Neural cell (in vitro differentiated cells): ENCODE data around the gene RARS1. TPM values are rescaled to one million over a fixed set of nuclear protein-coding genes. Genes with fewer than 3 reads are reported as not detected.

ENCODE experiments used
- H2AFZ ChIP-seq: fragments of 200-600, 300-800 bp; sonication (generic), shearing (Covaris generic); 2 replicates; pipeline ENCODE4 v1.6.0; 2014; ENCODE audit warnings: low read depth, mild to moderate bottlenecking, antibody characterized with exemption, low read length, moderate library complexity
- H3F3A ChIP-seq: fragments of 200-600 bp; shearing (Covaris generic); 2 replicates; pipeline ENCODE4 v1.6.1; 2016; ENCODE audit warnings: mild to moderate bottlenecking, moderate library complexity, mixed read lengths, antibody characterized with exemption, low read length; ENCODE audit not compliant: insufficient read depth, poor library complexity, severe bottlenecking
- H3K27ac ChIP-seq: fragments of 200-600, 300-800 bp; sonication (generic), shearing (Covaris generic); 2 replicates; pipeline ENCODE4 v1.5.1; 2014; ENCODE audit warnings: mild to moderate bottlenecking, low read length, moderate library complexity
- H3K27me3 ChIP-seq: fragments of 300-800, 200-600 bp; sonication (generic), shearing (Covaris generic); 2 replicates; pipeline ENCODE4 v1.6.0; 2014; ENCODE audit warnings: mild to moderate bottlenecking, low read depth, low read length, moderate library complexity; ENCODE audit not compliant: insufficient read depth
- H3K36me3 ChIP-seq: fragments of 300-800, 200-600 bp; sonication (generic), shearing (Covaris generic); 2 replicates; pipeline ENCODE4 v1.5.1; 2014; ENCODE audit warnings: mild to moderate bottlenecking, antibody characterized with exemption, low read length, moderate library complexity; ENCODE audit not compliant: insufficient read depth
- H3K4me2 ChIP-seq: fragments of 300-800, 200-600 bp; sonication (generic), shearing (Covaris generic); 2 replicates; pipeline ENCODE4 v1.6.0; 2014; ENCODE audit warnings: mild to moderate bottlenecking, low read length
- H3K4me3 ChIP-seq: fragments of 300-800, 200-600 bp; sonication (generic), shearing (Covaris generic); 2 replicates; pipeline ENCODE4 v1.5.1; 2014; ENCODE audit warnings: mild to moderate bottlenecking, low read length, moderate library complexity
- H3K79me2 ChIP-seq: fragments of 200-600 bp; shearing (Covaris generic); replicated peaks from 2 replicates; pipeline ENCODE4 v1.6.0; 2014; ENCODE audit warnings: mild to moderate bottlenecking, low read length, moderate library complexity; ENCODE audit not compliant: insufficient read depth
- H3K9ac ChIP-seq: fragments of 300-800, 200-600 bp; sonication (generic), shearing (Covaris generic); 2 replicates; pipeline ENCODE4 v1.6.1; 2016; ENCODE audit warnings: mild to moderate bottlenecking, low read length, mixed read lengths
- H3K9me2 ChIP-seq: fragments of 200-600 bp; shearing (Covaris generic); 2 replicates; pipeline ENCODE4 v1.6.1; 2016; ENCODE audit warnings: mild to moderate bottlenecking, low read length, mixed read lengths; ENCODE audit not compliant: insufficient read depth
- H3K9me3 ChIP-seq: fragments of 200-600, 300-800 bp; sonication (generic), shearing (Covaris generic); 2 replicates; pipeline ENCODE4 v1.6.1; 2016; ENCODE audit warnings: mild to moderate bottlenecking, mixed run types, low read length, moderate library complexity, mixed read lengths
- H4K20me1 ChIP-seq: fragments of 200-600 bp; shearing (Covaris generic); 2 replicates; pipeline ENCODE4 v1.6.1; 2016; ENCODE audit warnings: mild to moderate bottlenecking, mixed run types; ENCODE audit not compliant: insufficient read depth
- CTCF ChIP-seq: fragments of 450-650 bp; IDR thresholded peaks from 2 replicates; pipeline ENCODE4 v1.5.1; 2014; ENCODE audit warnings: antibody characterized with exemption, mild to moderate bottlenecking, moderate library complexity; ENCODE audit not compliant: poor library complexity, severe bottlenecking
- EP300 ChIP-seq: fragments of 450-650 bp; conservative IDR thresholded peaks from 2 replicates; pipeline ENCODE4 v1.6.1; 2014; ENCODE audit warnings: antibody characterized with exemption, mild to moderate bottlenecking, moderate library complexity; ENCODE audit not compliant: poor library complexity, severe bottlenecking
- EZH2 ChIP-seq: fragments of 200-600, 300-800 bp; shearing (Covaris generic), sonication (generic); IDR thresholded peaks from 2 replicates; pipeline ENCODE4 v1.6.1; 2014; ENCODE audit warnings: antibody characterized with exemption, low read length, borderline replicate concordance, mild to moderate bottlenecking; ENCODE audit not compliant: insufficient read depth, poor library complexity, severe bottlenecking
- MXI1 ChIP-seq: fragments of 450-650 bp; conservative IDR thresholded peaks from 2 replicates; pipeline ENCODE4 v1.6.1; 2014; ENCODE audit warnings: antibody characterized with exemption, mild to moderate bottlenecking; ENCODE audit not compliant: poor library complexity, severe bottlenecking
- POLR2AphosphoS5 ChIP-seq: IDR thresholded peaks from 2 replicates; pipeline ENCODE4 v1.6.1; 2012
- RAD21 ChIP-seq: fragments of 450-650 bp; conservative IDR thresholded peaks from 2 replicates; pipeline ENCODE4 v1.6.1; 2014; ENCODE audit warnings: antibody characterized with exemption, mild to moderate bottlenecking, moderate library complexity
- SMC3 ChIP-seq: fragments of 450-650 bp; conservative IDR thresholded peaks from 2 replicates; pipeline ENCODE4 v1.6.1; 2014; ENCODE audit warnings: antibody characterized with exemption, mild to moderate bottlenecking, moderate library complexity; ENCODE audit not compliant: poor library complexity
- TAF1 ChIP-seq: IDR thresholded peaks from 2 replicates; pipeline ENCODE4 v1.6.1; 2012; ENCODE audit warnings: low read depth
- polyA plus RNA-seq: library from polyadenylated mRNA; depleted of rRNA; stranded (reverse); fragments of >200 nt; gene quantifications from 2 replicates; pipeline ENCODE4 v1.2.3, GENCODE V29; 2014

RARS1 gene
- polyA plus RNA-seq, 1 donor from 2014 or later: 140 TPM

DNA sequence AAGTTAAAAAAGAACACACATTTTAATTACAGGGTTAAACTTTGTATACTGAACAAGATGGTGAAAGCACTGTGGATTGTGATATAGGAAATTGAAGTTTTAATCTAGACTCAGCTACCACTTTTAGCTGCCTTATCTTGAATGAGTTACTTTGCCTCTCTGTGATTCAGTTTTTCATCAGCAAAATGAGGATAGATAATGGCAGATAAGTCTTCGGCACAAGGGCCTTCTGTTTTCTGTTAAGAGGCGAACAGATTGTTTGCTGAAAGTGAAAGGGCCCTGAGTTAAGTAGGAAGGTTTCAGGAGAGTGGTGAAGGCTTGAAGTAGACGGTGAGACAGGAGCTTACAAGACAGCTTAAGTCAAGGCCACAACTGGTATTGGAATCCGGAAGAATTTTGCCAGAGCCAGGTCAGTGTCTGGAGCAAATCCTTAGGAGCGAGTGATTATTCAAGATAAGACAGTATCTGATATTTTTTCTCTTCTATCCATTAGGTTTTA, 7.8 kb downstream of the RARS1 start:
- H3K9me2 ChIP-seq: no peaks in the 10 kb centered on the region
- no peak overlapping the region for H3K27ac ChIP-seq
- no peak overlapping the region for H3K9ac ChIP-seq
- no peaks in the 10 kb centered on the region for H3K36me3 ChIP-seq
- TF ChIP-seq CTCF (no peak), EZH2 (no peak)
- H3K27me3 ChIP-seq: no peaks in the 10 kb centered on the region
- no peak overlapping the region for H2AFZ ChIP-seq
- no peak overlapping the region for H3K4me2 ChIP-seq
- H3F3A ChIP-seq: no peaks in the 10 kb centered on the region
- no peaks in the 10 kb centered on the region for H3K9me3 ChIP-seq
- no peaks in the 10 kb centered on the region for H4K20me1 ChIP-seq
- no peak overlapping the region for H3K4me3 ChIP-seq
- no peaks in the 10 kb centered on the region for H3K79me2 ChIP-seq

DNA sequence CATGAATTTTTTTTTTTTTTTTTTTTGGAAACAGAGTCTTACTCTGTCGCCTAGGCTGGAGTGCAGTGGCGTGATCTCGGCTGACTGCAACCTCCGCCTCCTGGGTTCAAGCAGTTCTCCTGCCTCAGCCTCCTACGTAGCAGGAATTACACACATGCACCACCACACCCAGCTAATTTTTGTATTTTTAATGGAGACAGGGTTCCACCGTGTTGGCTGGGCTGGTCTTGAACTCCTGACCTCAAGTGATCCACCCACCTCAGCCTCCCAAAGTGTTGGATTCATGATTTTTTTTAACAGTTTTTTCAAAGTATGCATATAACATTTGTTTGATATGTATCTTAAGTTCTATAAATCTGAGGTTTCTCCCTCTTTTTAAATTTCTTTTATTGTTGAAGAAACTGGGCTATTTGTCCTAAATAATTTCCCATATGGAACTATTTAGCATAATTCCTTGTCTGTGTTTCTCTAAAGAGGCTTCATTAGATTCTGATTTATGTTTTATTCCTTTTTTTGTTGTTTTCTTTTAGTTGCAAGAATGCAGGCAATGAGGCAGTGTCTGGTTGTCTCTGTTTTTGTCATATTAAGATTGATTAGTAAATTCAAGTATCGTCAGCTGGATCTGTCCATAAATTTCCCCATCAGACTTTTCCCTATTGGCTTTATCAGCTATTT, 16.4 kb downstream of the RARS1 start:
- Histone ChIP-seq H3K9me2 (no peaks in the 10 kb centered on the region), H3K27me3 (no peaks in the 10 kb centered on the region), H3K79me2 (no peaks in the 10 kb centered on the region), H3K9me3 (no peaks in the 10 kb centered on the region), H3K4me2 (no peak overlapping the region), H3K27ac (no peak overlapping the region), H3K9ac (no peak overlapping the region), H3K4me3 (no peak overlapping the region), H4K20me1 (no peaks in the 10 kb centered on the region), H3K36me3 (peaks cover 5% of the 10 kb centered on the region), H2AFZ (no peak overlapping the region), H3F3A (no peaks in the 10 kb centered on the region)
- TF ChIP-seq CTCF (no peak), EZH2 (no peak)

DNA sequence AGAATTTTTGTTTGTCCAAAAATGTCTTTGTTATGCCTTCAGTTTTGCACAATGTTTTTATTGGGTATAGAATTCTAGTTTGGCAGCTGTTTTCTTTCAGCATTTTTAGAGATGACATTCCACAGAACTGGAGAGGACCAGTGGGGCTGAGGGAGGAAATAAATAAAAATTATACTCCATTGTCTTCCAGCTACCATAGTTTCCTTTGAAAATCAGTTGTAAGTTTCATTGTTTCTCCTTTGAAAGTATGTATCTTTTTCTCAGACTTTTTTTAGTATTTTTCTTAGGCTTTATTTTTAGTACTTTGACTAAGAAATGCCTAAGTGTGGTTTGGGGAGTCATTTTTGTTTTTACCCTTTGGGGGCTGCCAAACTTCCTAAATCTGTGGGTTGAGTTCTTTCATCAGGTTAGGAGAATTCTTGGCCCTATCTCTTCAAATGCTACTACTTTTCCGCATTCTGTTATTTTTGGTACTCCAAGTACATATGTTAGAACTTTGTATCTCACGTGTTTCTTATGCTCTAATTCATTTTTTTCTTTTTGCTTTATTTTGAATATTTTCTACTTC, 27.7 kb downstream of the RARS1 start:
- H3K27me3 ChIP-seq: no peaks in the 10 kb centered on the region
- no peak for TF ChIP-seq TAF1
- no peak for TF ChIP-seq POLR2AphosphoS5
- TF ChIP-seq RAD21: no peak
- TF ChIP-seq SMC3: no peak
- TF ChIP-seq MXI1: no peak
- TF ChIP-seq EP300: no peak
- no peak for TF ChIP-seq CTCF
- no peaks in the 10 kb centered on the region for H3K9me3 ChIP-seq
- no peaks in the 10 kb centered on the region for H3F3A ChIP-seq
- H3K36me3 ChIP-seq: peaks cover 19% of the 10 kb centered on the region
- H2AFZ ChIP-seq: no peak overlapping the region
- H3K79me2 ChIP-seq: no peaks in the 10 kb centered on the region
- H4K20me1 ChIP-seq: no peaks in the 10 kb centered on the region
- H3K4me3 ChIP-seq: no peak overlapping the region
- no peak overlapping the region for H3K4me2 ChIP-seq
- no peaks in the 10 kb centered on the region for H3K9me2 ChIP-seq
- H3K9ac ChIP-seq: no peak overlapping the region
- no peak overlapping the region for H3K27ac ChIP-seq
